ENCODE measurements around the gene GRIA2.

DNA sequence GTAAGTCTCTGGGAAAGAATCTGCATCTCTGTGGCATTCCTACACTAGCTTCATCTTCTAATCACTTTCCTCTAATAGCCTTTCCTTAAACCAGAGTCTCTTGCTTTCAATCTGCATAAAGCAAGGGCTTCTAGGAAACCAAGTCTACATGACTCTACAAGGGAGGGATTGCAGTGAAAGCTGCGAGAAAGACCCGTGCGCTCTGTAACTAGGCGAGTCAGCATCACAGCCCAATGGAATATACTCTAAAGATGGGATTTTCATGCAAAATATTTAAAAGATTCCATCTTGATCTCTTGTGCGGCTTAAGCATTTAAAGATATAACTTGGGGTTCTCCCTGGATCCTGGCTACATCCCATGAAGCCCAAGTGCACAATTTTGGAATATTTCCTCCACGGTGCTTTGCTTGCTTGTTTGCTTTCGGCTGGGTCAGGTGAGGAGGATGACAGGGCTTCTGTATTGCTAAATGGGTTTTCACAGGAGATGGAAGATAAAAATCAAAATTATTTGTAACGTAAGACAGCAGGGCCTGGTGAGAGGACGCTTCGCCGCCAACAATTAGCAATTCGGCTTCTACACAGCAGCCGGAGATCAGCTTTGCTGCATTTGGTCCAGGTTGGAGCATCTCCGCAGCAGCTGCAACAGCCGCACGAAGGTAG lies 687 bp upstream of the GRIA2 start:
- TF ChIP-seq EZH2 (IDR thresholded peaks at IDR 0.05; ENCODE audit: borderline replicate concordance, low read depth, low read length, severe bottlenecking) (no peak), POLR2A (IDR thresholded peaks at IDR 0.05; ENCODE audit: low read depth, low read length) (no peak), MYC (IDR thresholded peaks at IDR 0.05; ENCODE audit: low read depth, low read length) (no peak), GATA2 (IDR thresholded peaks at IDR 0.05; ENCODE audit: insufficient read depth, insufficient read length, low read depth, low read length) (no peak), JUN (IDR thresholded peaks at IDR 0.05; ENCODE audit: borderline replicate concordance, insufficient read depth, insufficient read length, low read depth) (no peak)
- TF ChIP-seq, protein P1, sequence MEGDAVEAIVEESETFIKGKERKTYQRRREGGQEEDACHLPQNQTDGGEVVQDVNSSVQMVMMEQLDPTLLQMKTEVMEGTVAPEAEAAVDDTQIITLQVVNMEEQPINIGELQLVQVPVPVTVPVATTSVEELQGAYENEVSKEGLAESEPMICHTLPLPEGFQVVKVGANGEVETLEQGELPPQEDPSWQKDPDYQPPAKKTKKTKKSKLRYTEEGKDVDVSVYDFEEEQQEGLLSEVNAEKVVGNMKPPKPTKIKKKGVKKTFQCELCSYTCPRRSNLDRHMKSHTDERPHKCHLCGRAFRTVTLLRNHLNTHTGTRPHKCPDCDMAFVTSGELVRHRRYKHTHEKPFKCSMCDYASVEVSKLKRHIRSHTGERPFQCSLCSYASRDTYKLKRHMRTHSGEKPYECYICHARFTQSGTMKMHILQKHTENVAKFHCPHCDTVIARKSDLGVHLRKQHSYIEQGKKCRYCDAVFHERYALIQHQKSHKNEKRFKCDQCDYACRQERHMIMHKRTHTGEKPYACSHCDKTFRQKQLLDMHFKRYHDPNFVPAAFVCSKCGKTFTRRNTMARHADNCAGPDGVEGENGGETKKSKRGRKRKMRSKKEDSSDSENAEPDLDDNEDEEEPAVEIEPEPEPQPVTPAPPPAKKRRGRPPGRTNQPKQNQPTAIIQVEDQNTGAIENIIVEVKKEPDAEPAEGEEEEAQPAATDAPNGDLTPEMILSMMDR (IDR thresholded peaks at IDR 0.05; ENCODE audit: extremely low read depth in 1 of 2, insufficient read depth in 1 of 2, low read depth in 1 of 2, low read length in 2 of 2), result no peak
- TF ChIP-seq, protein P2, sequence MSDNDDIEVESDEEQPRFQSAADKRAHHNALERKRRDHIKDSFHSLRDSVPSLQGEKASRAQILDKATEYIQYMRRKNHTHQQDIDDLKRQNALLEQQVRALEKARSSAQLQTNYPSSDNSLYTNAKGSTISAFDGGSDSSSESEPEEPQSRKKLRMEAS (IDR thresholded peaks at IDR 0.05; ENCODE audit: insufficient read depth, insufficient read length), result no peak
